Ovary (tissue), 9 donors: ENCODE data around the gene VIPR2. TPM values are rescaled to one million over a fixed set of nuclear protein-coding genes. Genes with fewer than 3 reads are reported as not detected.

ENCODE experiments used
- DNase-seq, 5 donors: peaks; one replicate each; pipeline ENCODE4 v3.0.0-alpha.2; 2019 to 2020
- H3K27ac ChIP-seq, 2 donors: fragments of 200-600 bp; one replicate each; pipeline versions ENCODE4 v1.5.1 to v1.8.0; 2019 to 2022
- H3K27me3 ChIP-seq: fragments of 200-600 bp; one replicate; pipeline ENCODE4 v1.8.0; 2022
- H3K36me3 ChIP-seq: fragments of 200-600 bp; sonication (generic); one replicate; pipeline ENCODE4 v1.5.1; 2019
- H3K4me1 ChIP-seq: one replicate; pipeline ENCODE4 v1.8.1; 2013; ENCODE audit warnings: mild to moderate bottlenecking, moderate library complexity; ENCODE audit not compliant: insufficient read depth
- H3K4me3 ChIP-seq: fragments of 200-600 bp; sonication (generic); one replicate; pipeline ENCODE4 v1.5.1; 2017
- H3K9me3 ChIP-seq, 2 donors: fragments of 200-600 bp in 1 of 2; sonication (generic) in 1 of 2; one replicate each; pipeline versions ENCODE4 v1.5.1 to v1.8.1; 2013 to 2019; ENCODE audit warnings: mild to moderate bottlenecking in 1 of 2, moderate library complexity in 1 of 2
- CTCF ChIP-seq, 3 donors: fragments of 450-650 bp in 2 of 3; fragments of 200-600 bp in 1 of 3; IDR thresholded peaks; one replicate each; pipeline versions ENCODE4 v1.5.1 to v1.8.0; 2016 to 2022; ENCODE audit warnings: antibody characterized with exemption in 3 of 3, mild to moderate bottlenecking in 1 of 3
- EP300 ChIP-seq: sonication (generic); formaldehyde crosslinking; IDR thresholded peaks from one replicate; pipeline ENCODE4 v1.6.1; 2017; ENCODE audit warnings: antibody characterized with exemption
- POLR2A ChIP-seq: fragments of 450-650 bp; IDR thresholded peaks from one replicate; pipeline ENCODE4 v1.6.1; 2017; ENCODE audit warnings: antibody characterized with exemption, mild to moderate bottlenecking, moderate library complexity
- WGBS, 3 donors: extraction: QIAGEN DNeasy Blood & Tissue Kit in 1 of 3; methylation state at CpG; one replicate each; pipeline versions ENCODE4 v1.1.5 to v1.1.7; 2013 to 2017; 5-methylcytosine and 5-hydroxymethylcytosine counted together
- intact Hi-C, 4 donors: fragments of 100-400 bp; cut with DNase I; formaldehyde crosslinking; loops; one replicate each; pipeline versions ENCODE4 v1.11.0 to v1.15.1; 2022 to 2023
- polyA plus RNA-seq, 2 donors: library from polyadenylated mRNA; stranded (reverse); fragments of 200-250 nt in 1 of 2; fragments of 350-450 nt in 1 of 2; fragmentation: Illumina TruSeq in 1 of 2; extraction: RNeasy Lipid Tissue Mini Kit (QIAGEN cat#74804) in 1 of 2; gene quantifications; one replicate each; pipeline ENCODE4 v1.2.3, GENCODE V29; 2013 to 2014
- total RNA-seq, 7 donors: library from RNA; depleted of rRNA in 2 of 7; stranded (reverse); fragments of >200 nt in 2 of 7; fragmentation: NEBNext Ultra II Directional in 3 of 7; extraction: Animal tissue kit (Norgen Biotek cat#: 25700) in 3 of 7; gene quantifications; one replicate each; pipeline versions ENCODE4 v1.1.0 to v1.2.4, GENCODE V29; 2016 to 2023
- donor health status: DM: no; HTN: no; CAD: no; lungs with moderate emphysema.
- donor health status: DM: no; HTN: no; CAD: no.
- donor health status: Bipolar disorder and iron deficiency.
- donor health status: DM: yes; HTN: yes; CAD: no.
- donor health status: DM: no; HTN: no; CAD: no.
- donor health status: DM: yes; HTN: yes; CAD: no.

The VIPR2 gene
- total and polyA plus RNA-seq, 9 donors = 3.6 to 18.0 (median 9.0) TPM

DNA sequence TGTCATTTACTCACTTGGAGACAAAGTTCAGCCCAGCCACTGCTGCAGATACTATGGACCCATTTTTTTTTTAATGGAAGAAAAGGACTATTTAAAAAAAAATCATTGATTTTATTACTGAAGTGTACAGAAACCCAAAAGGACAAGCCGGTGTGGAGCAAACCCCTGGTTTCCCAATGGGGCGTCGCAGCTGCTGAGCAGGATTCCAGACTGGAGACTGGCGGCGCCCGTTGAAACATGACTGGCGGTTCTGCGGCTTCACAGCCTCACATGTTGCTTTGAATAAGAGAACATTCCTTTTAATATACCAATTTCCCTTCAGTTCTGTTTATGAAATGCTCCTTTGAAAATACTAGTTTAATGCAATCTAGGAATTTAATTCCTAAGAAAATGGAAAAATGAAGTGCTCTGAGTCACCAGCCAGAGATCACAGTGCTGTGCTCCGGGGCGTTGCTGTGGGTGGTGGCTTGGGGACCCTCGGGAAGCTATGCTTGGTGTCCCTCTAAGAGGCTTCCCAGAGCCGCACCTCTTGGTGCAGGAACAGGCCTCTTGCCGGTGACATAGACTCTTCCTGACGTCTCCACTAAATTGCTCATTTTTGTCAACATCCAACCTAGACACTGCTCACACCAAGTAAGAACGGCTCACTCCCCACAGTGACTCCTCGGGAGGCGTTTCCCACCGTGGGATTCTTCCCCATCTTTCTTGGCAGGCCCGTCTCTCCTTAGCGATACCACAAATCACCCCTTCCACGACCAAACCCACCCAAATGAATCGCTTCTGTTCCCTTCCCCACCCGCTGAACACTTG, 12.0 kb upstream of the VIPR2 start:
- TF ChIP-seq CTCF (IDR thresholded peaks at IDR 0.05) = no peak
- TF ChIP-seq EP300 = no peak
- TF ChIP-seq POLR2A = no peak
- 91 to 94% (median 91%) methylated on average over 23 of the region's 23 CpGs for WGBS, 3 donors
- H3K27me3 ChIP-seq = no peaks in the 10 kb centered on the region
- intact Hi-C loops = no loop called here
- no peaks in the 10 kb centered on the region for H3K36me3 ChIP-seq
- no peak for DNase-seq
- no peak overlapping the region for H3K4me3 ChIP-seq
- no peaks in the 10 kb centered on the region for H3K9me3 ChIP-seq
- H3K4me1 ChIP-seq = no peaks in the 10 kb centered on the region
- no peak overlapping the region for H3K27ac ChIP-seq

DNA sequence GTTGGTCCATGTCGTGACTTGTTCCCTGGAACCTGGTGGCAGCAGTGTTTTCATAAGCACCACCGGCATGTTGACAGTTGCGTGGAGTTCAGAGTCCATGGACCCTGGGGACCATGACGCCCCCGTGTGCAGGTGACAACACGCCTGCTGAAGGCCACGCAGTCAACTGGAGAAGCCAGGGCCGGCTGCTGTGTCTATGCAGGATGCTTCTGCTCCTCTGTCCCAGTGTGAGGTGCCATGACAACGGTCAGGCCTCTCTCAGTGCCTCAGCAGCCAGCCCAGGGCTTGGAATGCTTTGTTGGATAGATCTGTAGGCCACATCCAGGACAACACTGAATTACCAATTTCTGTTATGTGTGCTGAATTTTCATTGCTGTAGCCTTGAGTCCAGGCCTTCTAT, 10.7 kb upstream of the VIPR2 start:
- Histone ChIP-seq H3K27me3 (no peaks in the 10 kb centered on the region), H3K9me3 (no peaks in the 10 kb centered on the region), H3K36me3 (no peaks in the 10 kb centered on the region), H3K4me1 (no peaks in the 10 kb centered on the region), H3K4me3 (no peak overlapping the region), H3K27ac (no peak overlapping the region)
- no peak for DNase-seq
- no peak for TF ChIP-seq CTCF (IDR thresholded peaks at IDR 0.05)
- TF ChIP-seq EP300 = no peak
- TF ChIP-seq POLR2A = no peak
- intact Hi-C loops = no loop called here
- WGBS, 3 donors = 79 to 82% (median 81%) methylated on average over 9 of the region's 9 CpGs

DNA sequence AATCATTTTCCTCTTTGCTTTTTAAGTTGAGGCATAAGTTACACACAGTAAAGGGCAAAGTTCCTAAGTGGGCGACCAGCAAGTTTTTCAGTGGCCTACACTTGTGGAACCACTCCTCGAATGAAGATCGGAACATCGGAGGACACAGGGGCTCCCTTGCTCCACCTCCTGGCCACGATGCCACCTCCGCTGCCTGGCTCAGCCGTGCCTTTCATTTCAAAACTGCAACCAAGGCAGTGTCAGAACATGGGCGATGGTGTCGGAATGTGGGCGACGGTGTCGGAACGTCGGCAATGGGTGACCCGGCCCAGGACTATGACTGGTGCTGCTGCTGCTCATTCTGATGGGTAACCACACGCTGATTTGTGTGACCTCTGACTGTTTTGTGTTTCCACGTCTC, 9.6 kb upstream of the VIPR2 start:
- TF ChIP-seq CTCF (IDR thresholded peaks at IDR 0.05) (no peak), POLR2A (no peak), EP300 (no peak)
- Histone ChIP-seq H3K36me3 (no peaks in the 10 kb centered on the region), H3K4me1 (no peaks in the 10 kb centered on the region), H3K4me3 (no peak overlapping the region), H3K27ac (no peak overlapping the region), H3K9me3 (no peaks in the 10 kb centered on the region), H3K27me3 (no peaks in the 10 kb centered on the region)
- intact Hi-C loops = no loop called here
- 87 to 89% (median 88%) methylated on average over 17 of the region's 17 CpGs for WGBS, 3 donors
- no peak for DNase-seq

DNA sequence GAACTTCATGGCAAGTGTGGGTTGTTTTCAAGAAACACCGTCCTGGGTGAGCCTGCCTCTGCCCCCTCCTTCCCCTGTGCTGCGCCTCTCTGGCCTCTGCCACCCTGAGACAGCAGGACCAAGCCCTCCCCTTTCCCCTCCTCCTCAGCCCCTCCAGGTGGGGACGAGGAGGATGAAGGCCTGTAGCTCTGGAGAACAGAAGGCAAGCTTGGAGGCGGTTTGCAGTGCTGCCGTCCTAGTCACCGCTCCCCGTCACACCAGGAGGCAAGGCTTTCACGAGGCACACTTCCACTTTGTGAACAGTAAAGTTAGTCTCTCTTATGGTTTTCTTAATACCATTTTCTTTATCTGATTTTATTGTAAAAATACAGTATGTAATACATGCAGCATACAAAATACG, 8.8 kb upstream of the VIPR2 start:
- DNase-seq = no peak
- intact Hi-C loops = no loop called here
- 87 to 90% (median 88%) methylated on average over 9 of the region's 9 CpGs for WGBS, 3 donors
- Histone ChIP-seq H3K4me3 (no peak overlapping the region), H3K9me3 (no peaks in the 10 kb centered on the region), H3K36me3 (no peaks in the 10 kb centered on the region), H3K4me1 (no peaks in the 10 kb centered on the region), H3K27ac (no peak overlapping the region), H3K27me3 (no peaks in the 10 kb centered on the region)
- no peak for TF ChIP-seq EP300
- TF ChIP-seq CTCF (IDR thresholded peaks at IDR 0.05) = no peak
- TF ChIP-seq POLR2A = no peak
